Activated naive CD8-positive, alpha-beta T cell treated with anti-CD3 and anti-CD28 coated beads, Interleukin-2, amount 10 ng/mL, durations not matched to agents 7 days and 5 days (primary cell): Measurements from ENCODE around the gene DCAF10. TPM values are rescaled to one million over a fixed set of nuclear protein-coding genes. Genes with fewer than 3 reads are reported as not detected.
"Not testable (repeated sequence)": the region's sequence is repeated elsewhere in the genome, so short reads cannot be mapped to it uniquely, and the experiment has no call there.

ENCODE experiments used
- ATAC-seq: fragments of 150-1000 bp; cut with Tn5 transposase; one replicate; pipeline ENCODE4 v1.10.0; 2021; ENCODE audit warnings: low read depth, moderate library complexity
- POLR2A ChIA-PET: fragments of 350-600 bp; sonication (Branson Sonifier 250); formaldehyde crosslinking; loops from one replicate; lab custom pipeline; 2021; ENCODE audit warnings: antibody characterized with exemption; lab: Charles Lee
- DNase-seq: peaks from one replicate; pipeline ENCODE4 v3.0.0; 2021
- H3K27ac Mint-ChIP-seq: one replicate; pipeline ENCODE4 v1.8.0; 2022; ENCODE audit warnings: mild to moderate bottlenecking, mixed read lengths
- H3K27me3 Mint-ChIP-seq: one replicate; pipeline ENCODE4 v1.8.0; 2022; ENCODE audit warnings: mild to moderate bottlenecking, moderate library complexity, mixed read lengths
- H3K36me3 Mint-ChIP-seq: one replicate; pipeline ENCODE4 v1.8.0; 2021; ENCODE audit warnings: mild to moderate bottlenecking, mixed read lengths
- H3K4me1 Mint-ChIP-seq: one replicate; pipeline ENCODE4 v1.8.0; 2021; ENCODE audit warnings: mixed read lengths
- H3K4me3 Mint-ChIP-seq: one replicate; pipeline ENCODE4 v1.8.0; 2022; ENCODE audit warnings: mild to moderate bottlenecking, moderate library complexity, mixed read lengths
- H3K9me3 Mint-ChIP-seq: one replicate; pipeline ENCODE4 v1.8.0; 2021; ENCODE audit warnings: mixed read lengths
- total RNA-seq, 2 experiments: library from RNA; stranded (reverse); gene quantifications; one replicate each; pipeline ENCODE4 v1.2.3, GENCODE V29; 2021

The DCAF10 gene, protein sequence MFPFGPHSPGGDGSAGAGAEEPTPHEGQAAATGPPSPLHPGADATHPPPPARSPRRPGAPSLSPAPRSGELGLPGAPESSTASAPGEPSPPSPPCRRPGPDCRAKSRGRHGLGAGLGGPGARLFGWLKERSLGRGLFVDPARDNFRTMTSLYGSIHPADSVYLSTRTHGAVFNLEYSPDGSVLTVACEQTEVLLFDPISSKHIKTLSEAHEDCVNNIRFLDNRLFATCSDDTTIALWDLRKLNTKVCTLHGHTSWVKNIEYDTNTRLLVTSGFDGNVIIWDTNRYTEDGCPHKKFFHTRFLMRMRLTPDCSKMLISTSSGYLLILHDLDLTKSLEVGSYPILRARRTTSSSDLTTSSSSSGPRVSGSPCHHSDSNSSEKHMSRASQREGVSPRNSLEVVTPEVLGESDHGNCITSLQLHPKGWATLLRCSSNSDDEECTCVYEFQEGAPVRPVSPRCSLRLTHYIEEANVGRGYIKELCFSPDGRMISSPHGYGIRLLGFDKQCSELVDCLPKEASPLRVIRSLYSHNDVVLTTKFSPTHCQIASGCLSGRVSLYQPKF
- total RNA-seq: 10 to 100 TPM; 19.5 to 19.8 TPM

GRCh38 chr9:37800631-37801286 is at the start of gene DCAF10:
DCAF10 (plus strand) TSS chr9:37800797; CDS start chr9:37800867, 70 bp downstream.
- Mint-ChIP-seq H3K36me3 (peaks cover 17% of the 10 kb centered on the region), H3K4me3 (peak within 1 kb of the TSS; percentile 91), H3K27ac (peak within 1 kb of the TSS; percentile 72), H3K27me3 (no peaks in the 10 kb centered on the region), H3K9me3 (no peaks in the 10 kb centered on the region), H3K4me1 (peaks cover 35% of the 10 kb centered on the region)
- ATAC-seq (peak; percentile 71), DNase-seq (peak; percentile 97)
- POLR2A ChIA-PET: interaction anchor here (0.6 to 2.0 kb wide), 9 partner anchors 12 to 208 kb away, joined by 3 to 27 read pairs (median 4); partner anchors contain the start of genes EXOSC3, SLC25A51 and TOMM5

DNA sequence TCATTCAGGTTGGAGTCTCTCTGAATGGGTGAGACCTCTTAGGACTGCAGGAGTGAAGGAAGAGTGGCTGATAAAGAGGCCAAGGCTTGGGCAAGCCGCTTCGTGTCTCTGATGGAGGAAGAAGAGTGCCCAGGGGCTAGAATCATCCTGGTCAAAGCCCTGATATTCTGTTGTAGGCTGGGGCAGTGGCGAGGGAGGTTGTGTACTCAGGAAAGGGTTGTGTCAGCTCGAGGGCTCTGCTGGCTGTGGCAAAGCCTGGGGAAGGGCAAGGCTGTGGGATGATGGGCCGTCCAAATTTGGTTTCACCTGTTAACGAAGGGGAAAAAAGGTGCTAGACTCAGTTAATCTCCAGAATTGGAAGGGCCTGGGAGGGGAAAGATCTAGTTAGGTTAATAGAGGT is 49.4 kb upstream of the DCAF10 start:
- Mint-ChIP-seq H3K27ac (no peak overlapping the region), H3K4me1 (peaks cover 18% of the 10 kb centered on the region), H3K4me3 (no peak overlapping the region), H3K9me3 (no peaks in the 10 kb centered on the region), H3K36me3 (peaks cover 4% of the 10 kb centered on the region), H3K27me3 (no peaks in the 10 kb centered on the region)
- ATAC-seq (no peak), DNase-seq (no peak)
- POLR2A ChIA-PET: no interaction called here

DNA sequence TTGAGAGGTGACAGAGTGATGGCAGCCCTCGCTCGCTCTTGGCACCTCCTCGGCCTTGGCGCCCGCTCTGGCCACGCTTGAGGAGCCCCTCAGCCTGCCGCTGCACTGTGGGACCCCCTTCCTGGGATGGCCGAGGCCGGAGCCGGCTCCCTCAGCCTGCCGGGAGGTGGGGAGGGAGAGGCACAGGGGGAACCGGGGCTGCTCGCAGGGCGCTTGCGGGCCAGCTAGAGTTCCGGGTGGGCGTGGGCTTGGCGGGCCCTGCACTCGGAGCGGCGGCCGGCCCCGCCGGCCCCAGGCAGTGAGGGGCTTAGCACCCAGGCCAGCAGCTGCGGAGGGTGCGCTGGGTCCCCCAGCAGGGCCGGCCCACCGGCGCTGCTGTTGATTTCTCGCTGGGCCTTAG is 48.9 kb upstream of the DCAF10 start:
- not testable (repeated sequence) for H3K27ac Mint-ChIP-seq, H3K4me3 Mint-ChIP-seq, H3K36me3 Mint-ChIP-seq, DNase-seq, ATAC-seq, H3K27me3 Mint-ChIP-seq, H3K9me3 Mint-ChIP-seq
- peaks cover 18% of the 10 kb centered on the region for H3K4me1 Mint-ChIP-seq
- POLR2A ChIA-PET: interaction anchor here (1.0 kb wide), 1 partner anchor 33 kb away, joined by 3 read pairs; no protein-coding TSS in a partner anchor

DNA sequence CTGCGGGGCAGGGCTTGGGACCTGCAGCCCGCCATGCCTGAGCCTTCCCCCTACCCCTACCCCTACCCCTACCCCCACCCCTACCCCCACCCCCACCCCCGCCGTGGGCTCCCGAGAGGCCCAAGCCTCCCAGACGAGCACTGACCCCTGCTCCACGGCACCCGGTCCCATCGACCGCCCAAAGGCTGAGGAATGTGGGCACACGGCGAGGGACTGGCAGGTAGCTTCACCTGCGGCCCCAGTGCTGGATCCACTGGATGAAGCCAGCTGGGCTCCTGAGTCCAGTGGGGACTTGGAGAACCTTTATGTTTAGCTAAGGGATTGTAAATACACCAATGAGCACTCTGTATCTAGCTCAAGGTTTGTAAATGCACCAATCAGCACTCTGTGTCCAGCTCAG is 48.5 kb upstream of the DCAF10 start:
- not testable (repeated sequence) for H3K9me3 Mint-ChIP-seq, ATAC-seq, DNase-seq, H3K27me3 Mint-ChIP-seq, H3K36me3 Mint-ChIP-seq, H3K27ac Mint-ChIP-seq, H3K4me3 Mint-ChIP-seq
- POLR2A ChIA-PET: interaction anchor here (1.0 to 1.2 kb wide), 3 partner anchors 32 to 267 kb away, joined by 3 read pairs; partner anchors contain the start of genes DCAF10 and POLR1E
- H3K4me1 Mint-ChIP-seq: peaks cover 18% of the 10 kb centered on the region

- ATAC-seq (no peak), DNase-seq (no peak)
- POLR2A ChIA-PET: interaction anchor here (0.6 to 1.2 kb wide), 5 partner anchors 32 to 267 kb away, joined by 3 to 4 read pairs (median 3); partner anchors contain the start of genes DCAF10, EXOSC3 and POLR1E
- H3K27ac Mint-ChIP-seq: peak overlapping the region; percentile 84
- no peaks in the 10 kb centered on the region for H3K9me3 Mint-ChIP-seq
- peaks cover 4% of the 10 kb centered on the region for H3K36me3 Mint-ChIP-seq
- peaks cover 18% of the 10 kb centered on the region for H3K4me1 Mint-ChIP-seq
- peak overlapping the region; percentile 89 for H3K4me3 Mint-ChIP-seq
- H3K27me3 Mint-ChIP-seq: no peaks in the 10 kb centered on the region
These were observed 47.7 kb upstream of the DCAF10 start for GRCh38 chr9:37752642-37753488.

DNA sequence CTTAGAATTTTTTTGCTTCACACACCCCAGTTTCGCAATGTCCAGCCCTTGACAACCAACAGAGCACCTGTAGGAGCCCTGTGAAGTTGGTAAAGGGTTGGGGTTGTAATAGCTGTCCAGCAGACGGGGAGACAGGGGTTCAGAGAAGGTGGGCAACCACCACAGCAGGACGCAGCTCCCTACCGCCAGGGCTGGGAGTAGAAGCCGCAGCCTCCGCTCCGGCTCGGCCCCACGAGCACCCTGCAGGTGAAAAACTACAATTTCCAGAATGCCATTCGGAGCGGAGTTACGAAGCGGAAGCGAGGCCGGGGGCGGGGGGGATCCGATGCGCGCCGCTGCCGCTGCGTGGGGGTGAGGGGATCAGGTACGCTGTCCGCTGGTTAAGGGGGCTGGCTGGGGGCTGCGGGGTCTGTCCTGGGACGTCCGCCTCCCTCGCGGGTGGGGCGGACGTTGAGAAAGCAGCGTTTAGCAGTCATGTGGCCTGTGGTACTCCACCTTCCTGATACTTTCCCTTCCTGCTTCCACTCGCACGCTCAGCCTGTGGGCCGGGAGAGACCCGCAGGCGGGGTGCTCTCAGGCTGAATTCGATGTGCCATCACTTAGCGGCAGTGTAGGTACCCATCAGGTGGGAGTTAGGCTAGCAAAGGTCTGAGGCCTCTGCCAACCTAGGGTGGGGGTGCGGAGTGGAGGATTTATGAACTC is 47.0 kb upstream of the DCAF10 start, which contains the start of gene TRMT10B:
Gene TRMT10B (plus strand): TSS at position 317 of the 702 bp plus-strand sequence. CDS start 8,127 bp downstream, outside the sequence.
- ATAC-seq: peak; percentile 88
- peaks cover 4% of the 10 kb centered on the region for H3K36me3 Mint-ChIP-seq
- no peaks in the 10 kb centered on the region for H3K27me3 Mint-ChIP-seq
- H3K4me3 Mint-ChIP-seq: peak within 1 kb of the TSS; percentile 89
- peak within 1 kb of the TSS; percentile 84 for H3K27ac Mint-ChIP-seq
- POLR2A ChIA-PET: interaction anchor here (0.6 to 1.2 kb wide), 3 partner anchors 31 to 56 kb away, joined by 3 to 4 read pairs (median 3); partner anchors contain the start of genes DCAF10 and EXOSC3
- peak; percentile 76 for DNase-seq
- peaks cover 18% of the 10 kb centered on the region for H3K4me1 Mint-ChIP-seq
- no peaks in the 10 kb centered on the region for H3K9me3 Mint-ChIP-seq

DNA sequence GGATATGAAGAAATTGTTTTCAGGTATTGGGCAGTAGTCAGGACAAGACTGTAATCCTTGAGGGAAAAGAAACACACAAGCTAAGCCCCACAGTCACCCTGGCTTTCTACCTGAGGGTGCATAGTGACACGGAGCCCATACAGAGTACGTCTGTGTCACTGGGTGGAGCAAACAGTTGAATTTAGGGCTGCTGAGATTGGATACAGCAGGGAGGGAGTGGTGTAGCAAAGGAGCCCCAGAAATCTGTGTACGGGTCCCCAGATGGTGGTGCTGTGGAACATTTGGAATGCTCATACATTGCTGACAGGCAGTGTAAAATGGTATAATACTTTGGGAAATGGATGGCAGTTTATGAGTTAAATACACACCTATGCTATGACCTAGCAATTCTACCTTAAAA is 41.9 kb upstream of the DCAF10 start:
- no peaks in the 10 kb centered on the region for H3K9me3 Mint-ChIP-seq
- H3K4me3 Mint-ChIP-seq: no peak overlapping the region
- H3K27me3 Mint-ChIP-seq: no peaks in the 10 kb centered on the region
- POLR2A ChIA-PET: no interaction called here
- no peak for ATAC-seq
- H3K4me1 Mint-ChIP-seq: peaks cover 18% of the 10 kb centered on the region
- no peak overlapping the region for H3K27ac Mint-ChIP-seq
- H3K36me3 Mint-ChIP-seq: peaks cover 8% of the 10 kb centered on the region
- no peak for DNase-seq

DNA sequence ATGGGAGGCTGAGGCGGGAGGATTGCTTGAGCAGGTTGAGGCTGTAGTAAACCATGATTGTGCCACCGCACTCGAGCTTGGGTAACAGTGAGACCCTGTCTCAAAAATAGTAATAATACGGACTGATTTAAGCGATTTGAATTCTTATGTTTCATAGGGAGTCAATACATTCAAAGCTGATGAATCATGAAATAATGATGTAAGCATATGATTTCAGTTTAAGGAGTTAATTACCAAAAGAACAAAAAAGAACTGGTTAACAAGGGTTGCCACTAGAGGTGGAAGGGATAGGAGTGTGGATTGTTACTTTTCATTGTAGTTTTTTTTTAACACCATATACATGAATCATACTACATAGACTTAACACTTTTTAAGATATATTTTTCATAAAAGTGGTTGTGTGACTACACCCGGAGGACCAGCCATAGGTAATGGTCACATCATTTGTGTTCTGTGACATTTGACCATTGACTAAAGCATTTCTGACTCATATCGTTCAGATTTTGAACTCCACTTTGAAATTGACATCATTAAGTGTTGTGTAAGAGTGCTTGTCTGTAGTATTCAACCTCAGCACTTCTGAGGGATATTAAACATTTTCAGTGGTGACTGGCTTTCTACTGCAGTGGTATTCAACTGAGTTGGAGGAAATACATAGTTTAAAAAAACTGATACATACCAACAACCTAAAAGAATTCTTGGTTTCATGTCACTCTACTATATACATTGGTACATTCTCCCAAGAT is 40.0 kb upstream of the DCAF10 start:
- Mint-ChIP-seq H3K27ac (no peak overlapping the region), H3K4me3 (no peak overlapping the region), H3K36me3 (peaks cover 16% of the 10 kb centered on the region), H3K27me3 (no peaks in the 10 kb centered on the region), H3K9me3 (no peaks in the 10 kb centered on the region), H3K4me1 (peaks cover 5% of the 10 kb centered on the region)
- POLR2A ChIA-PET: no interaction called here
- ATAC-seq (no peak), DNase-seq (no peak)

- H3K27me3 Mint-ChIP-seq: no peaks in the 10 kb centered on the region
- H3K9me3 Mint-ChIP-seq: no peaks in the 10 kb centered on the region
- DNase-seq (no peak), ATAC-seq (no peak)
- no peak overlapping the region for H3K4me3 Mint-ChIP-seq
- peaks cover 4% of the 10 kb centered on the region for H3K4me1 Mint-ChIP-seq
- POLR2A ChIA-PET: no interaction called here
- peaks cover 22% of the 10 kb centered on the region for H3K36me3 Mint-ChIP-seq
- H3K27ac Mint-ChIP-seq: no peak overlapping the region
These were observed 39.1 kb upstream of the DCAF10 start for GRCh38 chr9:37761511-37761910.

GRCh38 chr9:37765263-37765662 is 35.3 kb upstream of the DCAF10 start:
- H3K4me3 Mint-ChIP-seq, POLR2A ChIA-PET, H3K9me3 Mint-ChIP-seq, H3K27me3 Mint-ChIP-seq, DNase-seq, H3K27ac Mint-ChIP-seq, H3K4me1 Mint-ChIP-seq, ATAC-seq: not testable (repeated sequence)
- H3K36me3 Mint-ChIP-seq: peaks cover 27% of the 10 kb centered on the region

- Mint-ChIP-seq H3K4me3 (no peak overlapping the region), H3K9me3 (no peaks in the 10 kb centered on the region), H3K27ac (no peak overlapping the region), H3K27me3 (no peaks in the 10 kb centered on the region), H3K4me1 (peaks cover 1% of the 10 kb centered on the region), H3K36me3 (peaks cover 29% of the 10 kb centered on the region)
- POLR2A ChIA-PET: no interaction called here
- DNase-seq (no peak), ATAC-seq (no peak)
These were observed 31.3 kb upstream of the DCAF10 start for GRCh38 chr9:37769306-37769705.
